K562 (cell line): ENCODE data around the gene LRGUK. TPM values are rescaled to one million over a fixed set of nuclear protein-coding genes. Genes with fewer than 3 reads are reported as not detected.
"Not testable (repeated sequence)": the region's sequence is repeated elsewhere in the genome, so short reads cannot be mapped to it uniquely, and the experiment has no call there.

ENCODE experiments used
- ATAC-seq: fragments of 200-7000 bp; cut with Tn5 transposase; 3 replicates; pipeline ENCODE4 v1.9.1; 2020; ENCODE audit warnings: moderate library complexity
- BruUV-seq: library from RNA; stranded (reverse); fragments of 400-500 nt; replicated peaks from 2 replicates; lab custom pipeline; 2021; lab: Mats Ljungman, UMichigan
- CTCF ChIA-PET: fragments of 300-600 bp; formaldehyde crosslinking; extraction: SDS; loops from one replicate; lab custom pipeline; 2021; ENCODE audit warnings: low intra/inter-chr PET ratio; lab: Yijun Ruan, JAX
- POLR2A ChIA-PET: fragments of 300-600, 350-650 bp; sonication (Branson Sonifier 250); formaldehyde crosslinking; extraction: SDS; loops from one replicate; lab custom pipeline; 2021; ENCODE audit warnings: antibody characterized with exemption, inconsistent platforms; lab: Yijun Ruan, JAX
- DNase-seq, 4 experiments: peaks; one replicate each; pipeline versions ENCODE4 v3.0.0 to v3.0.0-alpha.2; 2011 to 2018; ENCODE audit warnings: low spot score in 3 of 4, mixed read lengths in 3 of 4; ENCODE audit errors: extremely low read depth in 1 of 4
- FAIRE-seq: peaks from 2 replicates; lab custom pipeline; 2011; peaks lifted over from hg19 to GRCh38; lab: Jason Lieb, UNC
- H2AFZ ChIP-seq: 2 replicates; pipeline ENCODE4 v1.6.0; 2011; ENCODE audit warnings: low read depth, low read length, control low read depth, inconsistent platforms
- H3K27ac ChIP-seq: fragments of 200-600 bp; 3 replicates; pipeline ENCODE4 v1.8.0; 2011; ENCODE audit warnings: low read depth, mild to moderate bottlenecking, control low read depth, inconsistent platforms, low read length, moderate library complexity, mixed read lengths; ENCODE audit errors: extremely low read depth
- H3K27me3 ChIP-seq, 2 experiments: fragments of 300-600 bp in 1 of 2; 2 replicates in 1 of 2; 3 replicates in 1 of 2; pipeline versions ENCODE4 v1.6.0 to v1.8.0; 2011; ENCODE audit warnings: inconsistent platforms in 2 of 2, low read length in 2 of 2, mild to moderate bottlenecking in 1 of 2, mixed read lengths in 1 of 2, moderate library complexity in 1 of 2; ENCODE audit not compliant: control insufficient read depth in 2 of 2, insufficient read depth in 2 of 2
- H3K36me3 ChIP-seq: fragments of 300-600 bp; 3 replicates; pipeline ENCODE4 v1.8.0; 2011; ENCODE audit warnings: mild to moderate bottlenecking, low read length, inconsistent platforms; ENCODE audit not compliant: control insufficient read depth, insufficient read depth
- H3K4me1 ChIP-seq, 2 experiments: fragments of 200-600 bp in 1 of 2; replicated peaks in 1 of 2; 2 replicates in 1 of 2; 3 replicates in 1 of 2; pipeline versions ENCODE4 v1.5.1 to v1.8.0; 2011; ENCODE audit warnings: inconsistent platforms in 2 of 2, low read length in 2 of 2, mild to moderate bottlenecking in 1 of 2, mixed read lengths in 1 of 2, moderate library complexity in 1 of 2; ENCODE audit not compliant: control insufficient read depth in 2 of 2, insufficient read depth in 2 of 2
- H3K4me2 ChIP-seq: 2 replicates; pipeline ENCODE4 v1.6.1; 2011; ENCODE audit warnings: low read length, control low read depth, inconsistent platforms, mixed read lengths; ENCODE audit not compliant: insufficient read depth
- H3K4me3 ChIP-seq: fragments of 200-600 bp; sonication (generic), shearing (Covaris generic); 2 replicates; pipeline ENCODE4 v1.5.1; 2016; ENCODE audit warnings: control low read depth, inconsistent platforms
- H3K79me2 ChIP-seq: fragments of 200-600 bp; 3 replicates; pipeline ENCODE4 v1.8.0; 2011; ENCODE audit warnings: low read length, inconsistent platforms; ENCODE audit not compliant: control insufficient read depth, insufficient read depth
- H3K9ac ChIP-seq, 2 experiments: 2 replicates each; pipeline versions ENCODE4 v1.6.0 to v1.6.1; 2011; ENCODE audit warnings: low read depth in 2 of 2, low read length in 2 of 2, control low read depth in 1 of 2, inconsistent platforms in 1 of 2, mild to moderate bottlenecking in 1 of 2, mixed read lengths in 1 of 2; ENCODE audit not compliant: insufficient read depth in 1 of 2
- H3K9me1 ChIP-seq: one replicate; pipeline ENCODE4 v1.6.0; 2011; ENCODE audit warnings: inconsistent platforms, mild to moderate bottlenecking, low read length, moderate library complexity; ENCODE audit not compliant: control insufficient read depth, insufficient read depth
- H3K9me3 ChIP-seq: replicated peaks from 2 replicates; pipeline ENCODE4 v1.5.1; 2011; ENCODE audit warnings: low read depth, low read length, inconsistent platforms; ENCODE audit not compliant: control insufficient read depth, insufficient read depth
- H4K20me1 ChIP-seq: replicated peaks from 2 replicates; pipeline ENCODE4 v1.6.1; 2011; ENCODE audit warnings: low read length, inconsistent platforms, mixed read lengths; ENCODE audit not compliant: control insufficient read depth, insufficient read depth
- CBFA2T2 ChIP-seq: fragments of 450-650 bp; conservative IDR thresholded peaks from 2 replicates; pipeline ENCODE4 v1.6.1; 2017; ENCODE audit warnings: mild to moderate bottlenecking
- CBFA2T3 ChIP-seq: fragments of 450-650 bp; IDR thresholded peaks from 2 replicates; pipeline ENCODE4 v1.6.1; 2017
- ESRRA ChIP-seq: fragments of 450-650 bp; IDR thresholded peaks from 2 replicates; pipeline ENCODE4 v1.6.1; 2014; ENCODE audit warnings: low read depth, mild to moderate bottlenecking, moderate library complexity, borderline replicate concordance
- FOXJ2 ChIP-seq: fragments of 200-800 bp; sonication (Bioruptor generic); IDR thresholded peaks from 2 replicates; pipeline ENCODE4 v1.6.1; 2016; ENCODE audit warnings: missing genetic modification characterization, missing compliant biosample characterization
- L3MBTL2 ChIP-seq: fragments of 450-650 bp; IDR thresholded peaks from 2 replicates; pipeline ENCODE4 v1.6.1; 2016; ENCODE audit warnings: mild to moderate bottlenecking, moderate library complexity
- RCOR1 ChIP-seq, 2 experiments: IDR thresholded peaks; 2 replicates each; pipeline ENCODE4 v1.6.1; 2012; ENCODE audit warnings: low read depth in 2 of 2, low read length in 2 of 2, borderline replicate concordance in 1 of 2, improper control_type of control experiment in 1 of 2
- RFX1 ChIP-seq: fragments of 450-650 bp; IDR thresholded peaks from 2 replicates; pipeline ENCODE4 v1.6.1; 2016; ENCODE audit warnings: mild to moderate bottlenecking, moderate library complexity
- TCF3 ChIP-seq: sonication (generic); formaldehyde crosslinking; IDR thresholded peaks from 2 replicates; pipeline ENCODE4 v1.4.0; 2020; ENCODE audit warnings: mild to moderate bottlenecking, missing genetic modification reagents
- TFAP4 ChIP-seq: sonication (generic); formaldehyde crosslinking; IDR thresholded peaks from 2 replicates; pipeline ENCODE4 v1.8.0; 2022; ENCODE audit warnings: missing genetic modification reagents, mild to moderate bottlenecking, moderate library complexity, borderline replicate concordance
- ZFX ChIP-seq: sonication (generic); formaldehyde crosslinking; IDR thresholded peaks from 2 replicates; pipeline ENCODE4 v1.8.0; 2022; ENCODE audit warnings: mild to moderate bottlenecking, missing genetic modification reagents, moderate library complexity
- WGBS: fragments of 100-300 bp; shearing (Covaris generic); methylation state at CpG from one replicate; pipeline ENCODE4 v1.1.6; 2016; ENCODE audit warnings: low coverage, mixed read lengths; ENCODE audit not compliant: insufficient coverage; ENCODE audit errors: missing lambda C conversion rate; 5-methylcytosine and 5-hydroxymethylcytosine counted together
- in situ Hi-C: fragments of 300-500 bp; cut with MboI; formaldehyde crosslinking; loops from 4 replicates; pipeline ENCODE4 v1.15.0; 2018; ENCODE audit warnings: inconsistent platforms, mixed read lengths
- intact Hi-C: fragments of 100-400 bp; cut with micrococcal nuclease; formaldehyde crosslinking; loops from 2 replicates; pipeline ENCODE4 v1.14.2; 2022
- polyA plus RNA-seq, 8 experiments: library from polyadenylated mRNA; depleted of rRNA in 4 of 8; stranded (reverse) in 5 of 8; unstranded in 3 of 8; fragments of >200 nt; fragmentation: Nextera tagmentation in 2 of 8; fragmentation: Illumina TruSeq in 1 of 8; extraction: Ambion mirVana in 2 of 8; extraction: Trizol in 1 of 8; gene quantifications; 2 replicates each; pipeline versions ENCODE4 v1.2.1 to v1.2.3, GENCODE V29; 2011 to 2014; ENCODE audit warnings: inconsistent platforms in 1 of 8, missing spikeins in 1 of 8
- total RNA-seq, 7 experiments: library from RNA; depleted of rRNA in 6 of 7; stranded (reverse); fragments of >200 nt in 6 of 7; fragmentation: Illumina TruSeq in 2 of 7; extraction: Trizol in 2 of 7; gene quantifications; 2 replicates each; pipeline versions ENCODE4 v1.2.1 to v1.2.3, GENCODE V29; 2011 to 2021; ENCODE audit warnings: low replicate concordance in 1 of 7

Gene LRGUK
- total and polyA plus RNA-seq, 9 of the 15 experiments (the other 6 are each of a cell fraction or from before 2014, with no cell fraction given), result 0.04 to 0.33 (median 0.18) TPM

GRCh38 chr7:134077560-134077959, 49.6 kb upstream of the LRGUK start:
- CTCF ChIA-PET, intact Hi-C loops, in situ Hi-C loops, H3K4me1 ChIP-seq, H3K27ac ChIP-seq, H3K4me2 ChIP-seq, H3K9ac ChIP-seq, H3K4me3 ChIP-seq, H3K79me2 ChIP-seq, H2AFZ ChIP-seq, BruUV-seq, H3K9me3 ChIP-seq, H4K20me1 ChIP-seq, FAIRE-seq, H3K36me3 ChIP-seq, H3K27me3 ChIP-seq, H3K9me1 ChIP-seq: not testable (repeated sequence)
- 63% methylated on average over 2 of the region's 2 CpGs for WGBS
- DNase-seq (peak in 1 of 4 experiments; percentile 61), ATAC-seq (0 out of 3 replicates have a peak, but pooled peaks have one; percentile 21)
- POLR2A ChIA-PET, result interaction anchor here (0.6 to 1.1 kb wide), 3 partner anchors 13 to 990 kb away, joined by 3 read pairs; no protein-coding TSS in a partner anchor
- peak; percentile 83 for TF ChIP-seq RFX1
- peak; percentile 66; the same call in 1 of the 2 replicates for TF ChIP-seq ESRRA
- TF ChIP-seq RCOR1 (IDR thresholded peaks at IDR 0.05; ENCODE audit: borderline replicate concordance in 1 of 2, low read depth in 2 of 2, low read length in 2 of 2), result 0 out of 4 replicates have a peak, but pooled peaks of 1 of the 2 experiments have one; percentile 16
- peak; percentile 68 for TF ChIP-seq ZFX
- 0 out of 2 replicates have a peak, but pooled peaks have one; percentile 31 for TF ChIP-seq L3MBTL2
- TF ChIP-seq TFAP4 (CRISPR knock-in tag), result 0 out of 2 replicates have a peak, but pooled peaks have one; percentile 26
- peak; percentile 45 for TF ChIP-seq CBFA2T2
- TF ChIP-seq CBFA2T3, result peak; percentile 46
- TF ChIP-seq FOXJ2, result peak; percentile 73
- 0 out of 2 replicates have a peak, but pooled peaks have one; percentile 15 for TF ChIP-seq TCF3 (CRISPR knock-in tag)
